NCI-H2227 (cell line): ENCODE results near the gene CLEC17A.
"Not testable (repeated sequence)": the region's sequence is repeated elsewhere in the genome, so short reads cannot be mapped to it uniquely, and the experiment has no call there.

Source experiments
- DNase-seq: peaks from one replicate; lab custom pipeline; 2025; ENCODE audit not compliant: unreplicated experiment; lab: John Stamatoyannopoulos, UW

The CLEC17A gene

GRCh38 chr19:14577264-14577663 is 5.6 kb upstream of the CLEC17A start:
- DNase-seq = no peak

GRCh38 chr19:14577885-14578427 is 4.9 kb upstream of the CLEC17A start:
- no peak for DNase-seq

GRCh38 chr19:14580623-14581237 is 2.2 kb upstream of the CLEC17A start:
- DNase-seq = no peak

- not testable (repeated sequence) for DNase-seq
Measured at GRCh38 chr19:14584372-14584771, 1.5 kb downstream of the CLEC17A start.

- DNase-seq = not testable (repeated sequence)
Measured at GRCh38 chr19:14585187-14585586, 2.3 kb downstream of the CLEC17A start.

- not testable (repeated sequence) for DNase-seq
Measured at GRCh38 chr19:14589433-14589832, 6.5 kb downstream of the CLEC17A start.

GRCh38 chr19:14595558-14595957 is 12.7 kb downstream of the CLEC17A start:
- no peak for DNase-seq

GRCh38 chr19:14599548-14600147 is 16.8 kb downstream of the CLEC17A start:
- DNase-seq = no peak

- no peak for DNase-seq
Measured at GRCh38 chr19:14603990-14604387, 21.1 kb downstream of the CLEC17A start.

- no peak for DNase-seq
Measured at GRCh38 chr19:14606627-14607026, 23.7 kb downstream of the CLEC17A start.

GRCh38 chr19:14611051-14611450 is 28.2 kb downstream of the CLEC17A start:
- DNase-seq = no peak

GRCh38 chr19:14612242-14612641 is 29.4 kb downstream of the CLEC17A start:
- not testable (repeated sequence) for DNase-seq

- DNase-seq = no peak
Measured at GRCh38 chr19:14612657-14613056, 29.8 kb downstream of the CLEC17A start.

- DNase-seq = not testable (repeated sequence)
Measured at GRCh38 chr19:14613399-14614098, 30.7 kb downstream of the CLEC17A start.

- no peak for DNase-seq
Measured at GRCh38 chr19:14614099-14614412, 31.2 kb downstream of the CLEC17A start.

- no peak for DNase-seq
Measured at GRCh38 chr19:14615623-14616022, 32.7 kb downstream of the CLEC17A start.

GRCh38 chr19:14616407-14616806 is 33.5 kb downstream of the CLEC17A start:
- DNase-seq = no peak

GRCh38 chr19:14619404-14619803 is 36.5 kb downstream of the CLEC17A start:
- DNase-seq = no peak

GRCh38 chr19:14624491-14624890 is 41.6 kb downstream of the CLEC17A start:
- not testable (repeated sequence) for DNase-seq

GRCh38 chr19:14629557-14629956 is 46.7 kb downstream of the CLEC17A start:
- DNase-seq = no peak

GRCh38 chr19:14632286-14632685 is 49.4 kb downstream of the CLEC17A start:
- DNase-seq = peak; percentile 6
